KBM-7 (cell line): ENCODE measurements around the gene IKZF5.

Experiments used
- DNase-seq: peaks from one replicate; pipeline ENCODE4 v3.0.0-alpha.2; 2015
- in situ Hi-C: fragments of 300-500 bp; cut with MboI; formaldehyde crosslinking; loops from 2 replicates; pipeline ENCODE4 v1.14.3; 2020; ENCODE audit warnings: low sequenced_read_pairs, low pct_unique_long_range_greater_than_20kb, mixed read lengths

Gene IKZF5

GRCh38 chr10:122990278-122990677 is 18.3 kb downstream of the IKZF5 start:
- DNase-seq: no peak
- in situ Hi-C loops: no loop called here

DNA sequence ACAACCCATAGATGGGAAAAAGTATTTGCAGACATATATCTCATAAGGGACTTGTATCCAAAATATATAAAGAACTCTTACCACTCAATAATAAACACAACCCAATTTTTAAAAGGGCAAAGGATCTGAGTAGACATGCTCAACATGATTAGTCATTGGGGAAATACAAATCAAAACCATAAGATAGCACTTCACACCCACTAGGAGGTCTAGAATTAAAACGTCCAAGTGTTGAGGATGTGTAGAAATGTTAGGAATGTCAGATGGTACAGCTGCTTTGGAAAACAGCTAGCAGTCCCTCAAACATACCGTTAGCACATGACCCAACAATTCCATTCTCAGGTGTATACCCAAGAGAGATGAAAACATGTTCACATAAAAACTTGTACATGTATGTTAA is 20.1 kb downstream of the IKZF5 start:
- in situ Hi-C loops: no loop called here
- no peak for DNase-seq

DNA sequence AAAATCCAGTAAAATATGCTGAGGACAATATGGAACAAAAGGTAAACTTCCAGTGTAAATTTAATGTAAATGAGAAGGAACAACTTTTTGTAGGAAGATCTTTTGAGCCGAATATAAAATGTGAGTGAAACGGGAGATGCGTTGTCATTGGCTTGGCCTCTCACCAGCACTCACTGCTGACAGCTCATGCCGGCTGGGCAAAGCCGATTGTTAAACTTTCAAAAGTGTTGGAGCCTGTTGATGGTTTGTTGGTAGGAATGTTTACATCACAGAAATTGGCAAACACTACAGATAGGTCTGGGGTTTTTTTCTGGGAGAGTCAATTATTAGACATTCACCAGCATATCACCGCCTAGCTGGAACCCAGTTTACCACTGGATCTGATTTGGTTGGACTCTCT is 22.3 kb downstream of the IKZF5 start:
- no peak for DNase-seq
- in situ Hi-C loops: no loop called here

- in situ Hi-C loops: no loop called here
These were observed 23.9 kb downstream of the IKZF5 start for GRCh38 chr10:122984708-122985107.

DNA sequence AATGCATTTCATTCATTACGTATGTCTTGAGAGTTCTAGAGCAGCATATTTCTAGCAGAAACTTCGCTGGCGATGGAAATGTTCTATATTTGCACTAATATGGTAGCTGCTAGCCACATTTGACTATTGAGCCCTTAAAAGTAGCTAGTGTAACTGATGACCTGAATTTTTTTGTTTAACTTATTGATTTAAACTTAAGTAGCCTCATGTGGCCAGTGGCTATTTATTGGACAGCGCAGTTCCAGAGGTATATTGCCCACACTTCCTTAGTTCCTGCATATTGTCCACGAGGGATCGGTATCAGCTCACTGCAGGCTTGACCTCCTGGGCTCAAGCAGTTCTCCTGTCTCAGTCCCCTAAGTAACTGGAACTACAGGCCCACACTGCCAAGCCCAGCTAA is 24.7 kb downstream of the IKZF5 start:
- DNase-seq: no peak
- in situ Hi-C loops: no loop called here

More at GRCh38 chr10:122984708-122985107, 23.9 kb downstream of the IKZF5 start:
- DNase-seq: no peak

- in situ Hi-C loops: no loop called here
- peak; percentile 60 for DNase-seq
These were observed 27.5 kb downstream of the IKZF5 start for GRCh38 chr10:122981066-122981464.

DNA sequence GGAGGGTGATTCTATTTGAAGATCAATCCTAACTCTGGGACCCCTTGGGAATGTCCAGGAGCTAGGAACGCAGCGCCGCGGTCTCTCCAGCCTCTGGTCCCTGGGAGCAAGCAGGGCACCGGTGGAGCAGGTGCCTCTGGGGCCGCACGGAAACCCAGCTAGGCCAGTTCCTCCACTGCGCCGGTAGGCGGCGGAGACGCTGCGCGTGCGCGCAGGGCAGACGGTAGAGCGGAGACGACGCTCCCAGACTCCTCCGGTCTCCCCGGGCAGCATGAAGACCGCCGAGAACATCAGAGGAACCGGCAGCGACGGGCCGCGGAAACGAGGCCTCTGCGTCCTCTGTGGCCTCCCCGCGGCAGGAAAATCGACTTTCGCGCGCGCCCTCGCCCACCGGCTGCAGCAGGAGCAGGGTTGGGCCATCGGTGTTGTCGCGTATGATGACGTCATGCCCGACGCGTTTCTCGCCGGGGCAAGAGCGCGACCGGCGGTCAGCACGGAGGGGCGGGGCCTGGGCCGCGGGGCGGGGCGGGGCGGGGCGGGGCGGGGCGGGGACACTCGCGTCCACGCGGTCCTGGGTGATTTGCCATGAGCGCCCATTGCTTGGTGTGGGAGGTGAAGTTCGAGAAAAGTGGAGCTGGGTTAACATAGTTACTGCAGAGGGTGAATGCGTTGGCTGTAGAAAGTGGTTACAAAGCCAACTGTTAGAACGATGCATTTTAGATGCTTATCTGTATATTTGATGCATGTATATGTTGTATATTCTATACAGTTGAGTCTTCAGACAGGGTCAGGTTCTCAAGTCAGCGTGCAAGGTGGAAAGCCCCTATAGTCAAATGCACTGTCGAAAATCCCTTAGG is 28.2 kb downstream of the IKZF5 start, which contains the start of gene PSTK:
PSTK (plus strand) TSS at position 193 of the 857 bp plus-strand sequence; CDS start at position 272, 79 bp downstream.
- in situ Hi-C loops: no loop called here
- DNase-seq: peak; percentile 92

DNA sequence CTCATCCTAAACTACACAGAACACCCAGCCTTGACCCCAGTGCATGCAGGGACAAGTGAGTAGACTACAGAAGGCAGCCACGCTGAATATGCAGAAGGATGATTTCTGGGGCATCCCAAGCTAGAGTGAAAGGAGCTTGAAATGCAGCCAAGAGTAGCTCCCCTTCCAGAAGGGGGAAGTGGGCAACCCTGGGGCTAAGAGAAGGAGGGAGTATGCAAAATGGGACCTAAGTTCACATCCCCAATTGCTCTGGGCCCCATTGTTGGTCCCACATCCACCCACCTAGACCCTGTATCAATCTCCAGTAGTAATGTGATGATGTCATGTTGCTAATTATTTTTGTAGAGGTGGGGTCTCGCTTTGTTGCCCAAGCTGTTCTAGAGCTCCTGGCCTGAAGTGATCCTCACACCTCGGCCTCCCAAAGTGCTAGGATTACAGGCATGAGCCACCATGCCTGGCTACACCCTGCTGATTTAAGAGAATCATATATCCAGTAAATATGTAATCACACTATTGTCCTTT is 34.0 kb downstream of the IKZF5 start:
- in situ Hi-C loops: no loop called here
- DNase-seq: no peak

- no peak for DNase-seq
- in situ Hi-C loops: no loop called here
These were observed 34.6 kb downstream of the IKZF5 start for GRCh38 chr10:122974023-122974422.

- peak; percentile 38 for DNase-seq
- in situ Hi-C loops: no loop called here
These were observed 39.9 kb downstream of the IKZF5 start for GRCh38 chr10:122968698-122969097.

- in situ Hi-C loops: no loop called here
These were observed 41.7 kb downstream of the IKZF5 start for GRCh38 chr10:122966879-122967278.

DNA sequence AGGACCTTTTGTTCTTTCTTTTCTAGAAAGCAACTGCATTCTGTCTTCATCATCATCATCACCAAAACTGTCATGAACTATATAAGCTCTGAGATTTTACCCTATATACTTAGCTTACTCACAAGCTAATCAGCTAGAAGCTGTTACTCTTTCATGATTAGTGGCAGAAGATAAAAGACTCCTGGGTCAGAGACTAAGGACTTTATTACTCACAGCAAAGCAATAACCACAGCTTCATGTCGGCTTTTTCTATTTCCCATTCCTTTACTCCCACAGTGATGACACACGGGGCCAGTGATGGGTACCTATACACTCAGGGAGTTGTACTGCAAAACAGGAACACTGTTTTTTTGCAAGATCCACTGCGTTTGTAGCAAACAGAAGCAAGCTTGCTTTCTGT is 46.2 kb downstream of the IKZF5 start:
- in situ Hi-C loops: no loop called here
- no peak for DNase-seq

More at GRCh38 chr10:122966879-122967278, 41.7 kb downstream of the IKZF5 start:
- no peak for DNase-seq

DNA sequence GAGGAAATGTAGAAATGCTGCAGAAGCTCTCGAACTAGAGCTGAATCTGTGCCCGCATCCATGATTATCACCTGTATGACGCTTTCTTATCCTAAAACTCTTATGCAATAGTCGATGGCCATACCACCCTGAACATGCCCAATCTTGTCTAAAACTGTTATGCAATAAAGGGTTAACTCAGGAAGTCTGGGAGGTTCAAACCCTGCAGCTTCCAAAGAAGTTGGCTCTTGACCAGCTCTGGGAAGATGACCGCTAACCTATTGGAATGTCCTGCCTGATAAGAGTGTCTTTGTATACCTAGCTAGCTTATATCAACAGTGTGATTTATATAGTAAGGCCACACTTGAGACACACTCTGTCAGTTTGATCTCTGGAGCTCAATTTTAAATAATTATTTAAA is 51.1 kb downstream of the IKZF5 start:
- in situ Hi-C loops: no loop called here
- DNase-seq: no peak

- no peak for DNase-seq
- in situ Hi-C loops: no loop called here
These were observed 52.7 kb downstream of the IKZF5 start for GRCh38 chr10:122955892-122956291.

- in situ Hi-C loops: no loop called here
- no peak for DNase-seq
These were observed 53.9 kb downstream of the IKZF5 start for GRCh38 chr10:122954731-122955050.

DNA sequence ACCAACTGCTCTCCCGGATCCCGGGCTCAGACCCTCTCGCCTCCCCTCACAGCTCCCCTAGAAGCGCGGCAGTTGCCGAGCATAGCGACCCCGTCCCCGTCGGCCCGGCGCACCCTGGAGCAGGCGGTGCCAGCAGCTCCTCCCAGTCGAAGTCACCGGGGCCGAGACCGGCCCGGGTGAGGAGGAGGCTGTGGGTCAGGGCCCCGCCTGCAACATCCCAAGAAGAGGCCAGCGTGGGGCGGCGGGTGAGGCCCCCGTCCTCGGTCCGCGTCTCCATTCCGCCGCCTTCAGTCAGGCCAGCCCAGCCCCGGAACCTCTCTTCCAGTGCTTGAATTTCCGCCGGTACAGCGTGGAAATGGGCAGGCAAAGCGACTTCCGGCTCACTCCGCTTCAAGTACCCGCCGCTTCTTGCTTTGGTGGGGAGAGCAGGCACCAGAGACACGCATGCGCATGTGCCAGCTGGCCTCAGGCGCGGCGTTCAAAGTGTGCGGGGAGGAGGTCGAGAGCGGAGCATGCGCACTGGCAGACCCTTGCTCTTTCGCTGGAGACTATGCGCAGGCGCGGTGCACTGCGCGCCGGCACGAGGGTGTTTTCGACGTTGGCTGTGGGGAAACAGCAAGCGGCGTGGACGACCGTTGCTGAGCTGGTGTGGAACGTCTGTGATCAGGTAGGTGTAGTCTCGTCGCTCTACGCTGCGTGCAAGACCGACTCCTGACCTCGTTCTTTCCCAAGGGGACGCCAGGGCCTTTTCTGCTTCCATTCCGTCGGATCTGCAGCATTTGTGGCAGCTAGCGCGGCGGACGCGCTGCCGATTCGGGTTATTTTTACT is 54.5 kb downstream of the IKZF5 start, which contains the start of gene C10orf88:
C10orf88 (minus strand) TSS at position 326 of the 829 bp plus-strand sequence; CDS start at position 277, 49 bp downstream.
- in situ Hi-C loops: no loop called here
- DNase-seq: peak; percentile 97

DNA sequence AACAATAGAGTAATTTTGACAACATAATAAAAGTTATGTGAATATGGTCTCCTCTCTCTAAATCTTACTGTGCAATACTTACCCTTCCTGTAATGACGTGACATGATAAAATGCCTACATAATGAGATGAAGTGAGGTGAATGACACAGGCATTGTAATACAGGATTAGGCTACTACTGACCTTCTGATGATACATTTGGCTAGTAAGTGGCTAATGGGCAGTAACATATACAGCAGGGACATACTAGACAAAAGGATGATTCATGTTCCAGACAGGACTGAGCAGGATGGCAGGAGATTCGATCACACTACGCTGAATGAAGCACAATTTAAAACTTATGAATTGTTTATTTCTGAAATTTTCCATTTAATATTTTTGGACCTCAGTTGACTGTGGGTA is 59.3 kb downstream of the IKZF5 start:
- no peak for DNase-seq
- in situ Hi-C loops: no loop called here
